Activated CD4-positive, alpha-beta T cell treated with anti-CD3 and anti-CD28 coated beads for 36 hours (primary cell): Measurements from ENCODE around the gene IGSF21. TPM values are rescaled to one million over a fixed set of nuclear protein-coding genes. Genes with fewer than 3 reads are reported as not detected.

ENCODE experiments used
- ATAC-seq: fragments of 200-7000 bp; cut with Tn5 transposase; one replicate; pipeline ENCODE4 v1.10.0; 2021; ENCODE audit warnings: mild to moderate bottlenecking, moderate library complexity
- CTCF ChIA-PET: fragments of 350-600 bp; sonication (Branson Sonifier 250); formaldehyde crosslinking; loops from one replicate; lab custom pipeline; 2021; ENCODE audit warnings: antibody characterized with exemption; lab: Charles Lee
- POLR2A ChIA-PET: fragments of 350-600 bp; sonication (Branson Sonifier 250); formaldehyde crosslinking; loops from one replicate; lab custom pipeline; 2021; ENCODE audit warnings: antibody characterized with exemption, inconsistent platforms; lab: Charles Lee
- DNase-seq: peaks from one replicate; pipeline ENCODE4 v3.0.0-alpha.2; 2020
- H3K27ac Mint-ChIP-seq: one replicate; pipeline ENCODE4 v1.8.0; 2021; ENCODE audit warnings: mixed read lengths
- H3K27me3 Mint-ChIP-seq: one replicate; pipeline ENCODE4 v1.8.0; 2021; ENCODE audit warnings: mixed read lengths
- H3K36me3 Mint-ChIP-seq: one replicate; pipeline ENCODE4 v1.8.0; 2021; ENCODE audit warnings: low read depth, mixed read lengths
- H3K4me1 Mint-ChIP-seq: one replicate; pipeline ENCODE4 v1.8.0; 2021; ENCODE audit warnings: mixed read lengths
- H3K4me3 Mint-ChIP-seq: one replicate; pipeline ENCODE4 v1.8.0; 2021; ENCODE audit warnings: mild to moderate bottlenecking, moderate library complexity, mixed read lengths
- H3K9me3 Mint-ChIP-seq: one replicate; pipeline ENCODE4 v1.8.0; 2021; ENCODE audit warnings: low read depth, mixed read lengths
- intact Hi-C, 2 experiments: fragments of 100-400 bp; cut with DNase I in 1 of 2; cut with micrococcal nuclease in 1 of 2; formaldehyde crosslinking; loops; one replicate each; pipeline versions ENCODE4 v1.14.2 to v1.15.1; 2022 to 2024; cut with DNase I, micrococcal nuclease
- total RNA-seq, 2 experiments: library from RNA; stranded (reverse); gene quantifications; one replicate each; pipeline ENCODE4 v1.2.3, GENCODE V29; 2021

The IGSF21 gene
- total RNA-seq, 2 experiments from 2014 or later, result not detected

- peak; percentile 39 for ATAC-seq
- intact Hi-C loops, result no loop called here
- Mint-ChIP-seq H3K4me1 (no peaks in the 10 kb centered on the region), H3K27ac (no peak overlapping the region), H3K4me3 (no peak overlapping the region), H3K36me3 (no peaks in the 10 kb centered on the region), H3K27me3 (peaks cover 18% of the 10 kb centered on the region), H3K9me3 (no peaks in the 10 kb centered on the region)
- no peak for DNase-seq
- POLR2A ChIA-PET, result no interaction called here
- CTCF ChIA-PET, result no interaction called here
Measured at GRCh38 chr1:18282851-18283600, 175.4 kb downstream of the IGSF21 start.

- intact Hi-C loops, result no loop called here
- Mint-ChIP-seq H3K27me3 (peaks cover 18% of the 10 kb centered on the region), H3K4me1 (no peaks in the 10 kb centered on the region), H3K9me3 (no peaks in the 10 kb centered on the region), H3K36me3 (no peaks in the 10 kb centered on the region), H3K27ac (no peak overlapping the region), H3K4me3 (no peak overlapping the region)
- no peak for DNase-seq
- ChIA-PET CTCF (no interaction called here), POLR2A (no interaction called here)
- no peak for ATAC-seq
Measured at GRCh38 chr1:18283601-18284385, 176.2 kb downstream of the IGSF21 start.

GRCh38 chr1:18284805-18285537, 177.4 kb downstream of the IGSF21 start:
- Mint-ChIP-seq H3K36me3 (no peaks in the 10 kb centered on the region), H3K27me3 (peaks cover 16% of the 10 kb centered on the region), H3K9me3 (no peaks in the 10 kb centered on the region), H3K4me1 (no peaks in the 10 kb centered on the region), H3K4me3 (no peak overlapping the region), H3K27ac (no peak overlapping the region)
- ATAC-seq, result no peak
- intact Hi-C loops, result no loop called here
- no peak for DNase-seq
- ChIA-PET CTCF (no interaction called here), POLR2A (no interaction called here)

- Mint-ChIP-seq H3K36me3 (no peaks in the 10 kb centered on the region), H3K27me3 (peaks cover 18% of the 10 kb centered on the region), H3K9me3 (no peaks in the 10 kb centered on the region), H3K4me3 (no peak overlapping the region), H3K27ac (no peak overlapping the region), H3K4me1 (no peaks in the 10 kb centered on the region)
- ATAC-seq (no peak), DNase-seq (no peak)
- POLR2A ChIA-PET, result no interaction called here
- intact Hi-C loops, result no loop called here
- CTCF ChIA-PET, result no interaction called here
Measured at GRCh38 chr1:18285538-18285924, 177.9 kb downstream of the IGSF21 start.

- Mint-ChIP-seq H3K9me3 (no peaks in the 10 kb centered on the region), H3K27ac (no peak overlapping the region), H3K36me3 (no peaks in the 10 kb centered on the region), H3K27me3 (peaks cover 23% of the 10 kb centered on the region), H3K4me1 (no peaks in the 10 kb centered on the region), H3K4me3 (no peak overlapping the region)
- ChIA-PET POLR2A (no interaction called here), CTCF (no interaction called here)
- intact Hi-C loops, result no loop called here
- ATAC-seq (no peak), DNase-seq (no peak)
Measured at GRCh38 chr1:18288722-18289121, 181.1 kb downstream of the IGSF21 start.

- ChIA-PET CTCF (interaction anchor here (0.6 to 1.3 kb wide), 2 partner anchors 9 to 293 kb away, joined by 3 to 5 read pairs; no protein-coding TSS in a partner anchor), POLR2A (no interaction called here)
- H3K4me1 Mint-ChIP-seq, result no peaks in the 10 kb centered on the region
- H3K27ac Mint-ChIP-seq, result no peak overlapping the region
- H3K36me3 Mint-ChIP-seq, result no peaks in the 10 kb centered on the region
- intact Hi-C loops, result no loop called here
- no peak overlapping the region for H3K4me3 Mint-ChIP-seq
- peaks cover 27% of the 10 kb centered on the region for H3K27me3 Mint-ChIP-seq
- DNase-seq (no peak), ATAC-seq (no peak)
- H3K9me3 Mint-ChIP-seq, result no peaks in the 10 kb centered on the region
Measured at GRCh38 chr1:18289597-18289996, 182.0 kb downstream of the IGSF21 start.

GRCh38 chr1:18290740-18291412, 183.3 kb downstream of the IGSF21 start:
- Mint-ChIP-seq H3K4me1 (no peaks in the 10 kb centered on the region), H3K9me3 (no peaks in the 10 kb centered on the region), H3K36me3 (no peaks in the 10 kb centered on the region), H3K4me3 (no peak overlapping the region), H3K27ac (no peak overlapping the region), H3K27me3 (peaks cover 27% of the 10 kb centered on the region)
- ChIA-PET POLR2A (no interaction called here), CTCF (interaction anchor here (0.6 to 1.3 kb wide), 2 partner anchors 8 to 29 kb away, joined by 4 to 5 read pairs; no protein-coding TSS in a partner anchor)
- ATAC-seq (no peak), DNase-seq (no peak)
- intact Hi-C loops, result no loop called here

DNA sequence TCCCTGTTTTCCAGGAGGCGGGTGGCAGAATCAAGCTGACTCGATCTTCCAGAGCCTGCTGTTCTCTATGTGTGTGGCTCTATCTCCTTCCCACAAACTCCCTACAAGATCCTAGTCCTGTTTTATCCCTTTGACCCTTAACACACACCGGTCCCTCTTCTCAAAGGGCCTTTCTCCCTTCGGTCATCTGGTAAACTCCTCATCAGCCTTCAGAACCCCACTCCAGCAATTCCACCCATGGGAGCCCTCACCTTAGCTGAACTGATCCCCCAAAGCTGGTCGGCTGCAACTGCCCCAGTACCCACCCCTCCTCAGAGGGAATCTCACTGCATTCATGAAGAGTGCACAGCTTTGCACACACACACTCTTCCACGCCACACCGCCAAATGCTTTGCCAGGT, 184.9 kb downstream of the IGSF21 start:
- Mint-ChIP-seq H3K9me3 (no peaks in the 10 kb centered on the region), H3K4me1 (no peaks in the 10 kb centered on the region), H3K36me3 (no peaks in the 10 kb centered on the region), H3K4me3 (no peak overlapping the region), H3K27me3 (peaks cover 34% of the 10 kb centered on the region), H3K27ac (no peak overlapping the region)
- DNase-seq (no peak), ATAC-seq (no peak)
- intact Hi-C loops, result no loop called here
- ChIA-PET POLR2A (no interaction called here), CTCF (no interaction called here)

GRCh38 chr1:18293291-18293690, 185.7 kb downstream of the IGSF21 start:
- intact Hi-C loops, result no loop called here
- CTCF ChIA-PET, result no interaction called here
- POLR2A ChIA-PET, result no interaction called here
- H3K36me3 Mint-ChIP-seq, result no peaks in the 10 kb centered on the region
- no peaks in the 10 kb centered on the region for H3K9me3 Mint-ChIP-seq
- DNase-seq, result no peak
- H3K27me3 Mint-ChIP-seq, result peaks cover 39% of the 10 kb centered on the region
- H3K4me1 Mint-ChIP-seq, result no peaks in the 10 kb centered on the region
- ATAC-seq, result no peak
- no peak overlapping the region for H3K4me3 Mint-ChIP-seq
- no peak overlapping the region for H3K27ac Mint-ChIP-seq

- H3K9me3 Mint-ChIP-seq, result no peaks in the 10 kb centered on the region
- intact Hi-C loops, result no loop called here
- no peaks in the 10 kb centered on the region for H3K4me1 Mint-ChIP-seq
- CTCF ChIA-PET, result no interaction called here
- H3K36me3 Mint-ChIP-seq, result no peaks in the 10 kb centered on the region
- no peak overlapping the region for H3K27ac Mint-ChIP-seq
- ATAC-seq (no peak), DNase-seq (no peak)
- H3K4me3 Mint-ChIP-seq, result no peak overlapping the region
- peaks cover 46% of the 10 kb centered on the region for H3K27me3 Mint-ChIP-seq
- POLR2A ChIA-PET, result no interaction called here
Measured at GRCh38 chr1:18294437-18295176, 187.0 kb downstream of the IGSF21 start.
